A549 (cell line): ENCODE results near the gene ITGA11. TPM values are rescaled to one million over a fixed set of nuclear protein-coding genes. Genes with fewer than 3 reads are reported as not detected.

ENCODE experiments used
- ATAC-seq, 2 experiments: fragments of 200-7000 bp in 1 of 2; fragments of >200 bp in 1 of 2; cut with Nextera tagmentation in 1 of 2; cut with Tn5 transposase in 1 of 2; 3 replicates each; pipeline versions ENCODE4 v1.8.0 to v1.9.1; 2018 to 2020; ENCODE audit warnings: mild to moderate bottlenecking in 1 of 2, moderate library complexity in 1 of 2
- CTCF ChIA-PET: fragments of 300-600 bp; sonication (Branson Sonifier 250); formaldehyde crosslinking; extraction: SDS; loops from one replicate; lab custom pipeline; 2021; ENCODE audit warnings: antibody characterized with exemption, inconsistent platforms; lab: Yijun Ruan, JAX
- POLR2A ChIA-PET: fragments of 350-600 bp; formaldehyde crosslinking; extraction: SDS; loops from one replicate; lab custom pipeline; 2021; ENCODE audit warnings: antibody characterized with exemption, inconsistent platforms; lab: Yijun Ruan, JAX
- DNase-seq, 2 experiments: peaks; one replicate each; pipeline versions ENCODE4 v3.0.0 to v3.0.0-alpha.2; 2011 to 2016; ENCODE audit warnings: low read depth in 1 of 2, low spot score in 1 of 2
- FAIRE-seq: peaks from 2 replicates; lab custom pipeline; 2011; peaks lifted over from hg19 to GRCh38; lab: Jason Lieb, UNC
- H3K27ac ChIP-seq, 2 experiments: fragments of >200 bp; sonication (Bioruptor Twin); formaldehyde crosslinking; 3 replicates each; pipeline ENCODE4 v1.5.1; 2016 to 2017
- H3K4me1 ChIP-seq: fragments of >200 bp; sonication (Bioruptor Twin); formaldehyde crosslinking; 3 replicates; pipeline ENCODE4 v1.6.1; 2016
- H3K4me2 ChIP-seq: fragments of >200 bp; sonication (Bioruptor Twin); formaldehyde crosslinking; 3 replicates; pipeline ENCODE4 v1.6.1; 2016
- H3K4me3 ChIP-seq: fragments of >200 bp; sonication (Bioruptor Twin); formaldehyde crosslinking; 3 replicates; pipeline ENCODE4 v1.5.1; 2016
- H3K9me3 ChIP-seq: fragments of >200 bp; sonication (Bioruptor Twin); formaldehyde crosslinking; 3 replicates; pipeline ENCODE4 v1.6.1; 2016
- BCL3 ChIP-seq: fragments of >200 bp; sonication (Bioruptor Twin); formaldehyde crosslinking; IDR thresholded peaks from 3 replicates; pipeline ENCODE4 v1.6.1; 2016
- BHLHE40 ChIP-seq: IDR thresholded peaks from 2 replicates; pipeline ENCODE4 v1.6.1; 2012; ENCODE audit warnings: low read depth, low read length, inconsistent platforms
- CHD2 ChIP-seq: fragments of 150-350 bp; IDR thresholded peaks from 2 replicates; pipeline ENCODE4 v1.6.1; 2014; ENCODE audit warnings: low read length; ENCODE audit not compliant: partially characterized antibody
- EP300 ChIP-seq, 2 experiments: fragments of >200 bp; sonication (Bioruptor Twin); formaldehyde crosslinking; IDR thresholded peaks; 2 replicates in 1 of 2; 3 replicates in 1 of 2; pipeline ENCODE4 v1.6.1; 2016 to 2017
- FOXS1 ChIP-seq: fragments of 250-450 bp; sonication (Bioruptor Pico); IDR thresholded peaks from 2 replicates; pipeline ENCODE4 v1.5.0; 2020; ENCODE audit warnings: mild to moderate bottlenecking, moderate library complexity
- HOXA7 ChIP-seq: fragments of 250-450 bp; sonication (Bioruptor Pico); IDR thresholded peaks from 2 replicates; pipeline ENCODE4 v1.5.0; 2020; ENCODE audit warnings: mild to moderate bottlenecking, moderate library complexity
- HOXB13 ChIP-seq: fragments of 250-450 bp; sonication (Bioruptor Pico); IDR thresholded peaks from 2 replicates; pipeline ENCODE4 v1.5.0; 2020; ENCODE audit warnings: low read depth, mild to moderate bottlenecking, moderate library complexity
- HOXB5 ChIP-seq: fragments of 250-450 bp; sonication (Bioruptor Pico); IDR thresholded peaks from 2 replicates; pipeline ENCODE4 v1.5.0; 2020; ENCODE audit warnings: mild to moderate bottlenecking, moderate library complexity
- KDM1A ChIP-seq: fragments of 200-600 bp; sonication (generic); IDR thresholded peaks from 2 replicates; pipeline ENCODE4 v1.6.1; 2016; ENCODE audit warnings: low read depth, mild to moderate bottlenecking
- MAZ ChIP-seq: fragments of 150-350 bp; IDR thresholded peaks from 2 replicates; pipeline ENCODE4 v1.6.1; 2014; ENCODE audit warnings: antibody characterized with exemption, low read depth, low read length, borderline replicate concordance
- MYC ChIP-seq: IDR thresholded peaks from 2 replicates; pipeline ENCODE4 v1.6.1; 2012; ENCODE audit warnings: mild to moderate bottlenecking, inconsistent platforms, low read length, improper control_type of control experiment, borderline replicate concordance
- NFE2L2 ChIP-seq: fragments of 150-350 bp; conservative IDR thresholded peaks from 2 replicates; pipeline ENCODE4 v1.6.1; 2014; ENCODE audit warnings: low read length
- NR3C1 ChIP-seq: fragments of >200 bp; sonication (Bioruptor Twin); formaldehyde crosslinking; IDR thresholded peaks from 3 replicates; pipeline ENCODE4 v1.6.1; 2017
- POLR2AphosphoS2 ChIP-seq: conservative IDR thresholded peaks from 2 replicates; pipeline ENCODE4 v1.6.1; 2012; ENCODE audit warnings: low read length, improper control_type of control experiment, inconsistent platforms
- RAD21 ChIP-seq, 2 experiments: fragments of >200 bp in 1 of 2; sonication (Bioruptor Twin) in 1 of 2; formaldehyde crosslinking in 1 of 2; IDR thresholded peaks in 1 of 2; conservative IDR thresholded peaks in 1 of 2; 2 replicates in 1 of 2; 3 replicates in 1 of 2; pipeline ENCODE4 v1.6.1; 2012 to 2018; ENCODE audit warnings: inconsistent platforms in 1 of 2
- RCOR1 ChIP-seq: fragments of 150-350 bp; IDR thresholded peaks from 2 replicates; pipeline ENCODE4 v1.6.1; 2014; ENCODE audit warnings: antibody characterized with exemption, low read length, low read depth
- RNF2 ChIP-seq: fragments of 200-600 bp; sonication (generic); IDR thresholded peaks from 2 replicates; pipeline ENCODE4 v1.6.1; 2016; ENCODE audit warnings: low read depth, mild to moderate bottlenecking, antibody characterized with exemption, moderate library complexity, borderline replicate concordance
- TFCP2L1 ChIP-seq: fragments of 250-450 bp; sonication (Bioruptor Pico); IDR thresholded peaks from 2 replicates; pipeline ENCODE4 v1.5.0; 2021; ENCODE audit warnings: mild to moderate bottlenecking
- USF2 ChIP-seq: fragments of 450-650 bp; IDR thresholded peaks from 2 replicates; pipeline ENCODE4 v1.6.1; 2014; ENCODE audit warnings: antibody characterized with exemption
- ZFP36 ChIP-seq: fragments of 450-650 bp; IDR thresholded peaks from 2 replicates; pipeline ENCODE4 v1.6.1; 2014; ENCODE audit warnings: borderline replicate concordance; ENCODE audit not compliant: partially characterized antibody
- ZNF302 ChIP-seq: fragments of 250-450 bp; sonication (Bioruptor Pico); IDR thresholded peaks from 2 replicates; pipeline ENCODE4 v1.9.0; 2021; ENCODE audit warnings: inconsistent platforms, mild to moderate bottlenecking, moderate library complexity
- WGBS: methylation state at CpG from one replicate; pipeline ENCODE4 v1.1.6; 2017; ENCODE audit errors: missing lambda C conversion rate; 5-methylcytosine and 5-hydroxymethylcytosine counted together
- polyA plus RNA-seq, 4 experiments: library from polyadenylated mRNA; depleted of rRNA in 3 of 4; stranded (reverse); fragments of >200 nt; fragmentation: RNase III in 1 of 4; extraction: RNeasy Plus Mini Kit Qiagen cat#74134 plus additional on column Dnase treatment in 1 of 4; gene quantifications; 2 replicates in 3 of 4; 3 replicates in 1 of 4; pipeline ENCODE4 v1.2.3, GENCODE V29; 2011 to 2017
- TF ChIP-seq, protein P1 (sequence below): fragments of 150-350 bp; IDR thresholded peaks from 2 replicates; pipeline ENCODE4 v1.6.1; 2014; ENCODE audit warnings: low read depth, mild to moderate bottlenecking, low read length
- TF ChIP-seq, protein P2 (sequence below): fragments of 200-600 bp; sonication (generic); IDR thresholded peaks from 2 replicates; pipeline ENCODE4 v1.6.1; 2016; ENCODE audit warnings: antibody characterized with exemption, mild to moderate bottlenecking, moderate library complexity

The ITGA11 gene
- polyA plus RNA-seq, 2 of the 4 experiments (the other 2 are of a cell fraction) = 8.3 to 17.2 TPM

GRCh38 chr15:68352401-68353062 is 79.4 kb downstream of the ITGA11 start (continued):
- no peak for TF ChIP-seq MYC
- no peak for TF ChIP-seq NR3C1
- no peak for TF ChIP-seq BHLHE40
- no peak for TF ChIP-seq TFCP2L1 (CRISPR knock-in tag)
- TF ChIP-seq, all 56 proteins: peak for 9

DNA sequence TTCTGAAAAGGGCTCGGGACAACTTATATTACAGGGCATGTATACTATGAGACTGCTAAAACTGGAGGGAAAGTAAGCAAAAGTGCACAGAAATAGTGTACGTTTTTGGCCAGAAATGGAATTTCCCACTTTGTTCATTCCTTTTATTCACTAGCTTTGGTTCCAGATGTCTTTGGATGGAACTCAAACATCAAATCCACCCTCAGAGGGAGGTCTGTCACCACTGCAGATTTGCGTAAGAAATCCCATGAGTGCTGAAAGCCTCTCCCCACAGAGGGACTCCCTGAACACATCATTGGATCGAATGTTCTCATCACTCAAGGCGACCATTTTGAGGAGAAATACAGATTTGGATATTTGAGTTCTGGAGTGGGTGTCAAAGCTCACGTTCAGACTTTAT is 82.8 kb downstream of the ITGA11 start:
- Histone ChIP-seq H3K4me2 (no peak overlapping the region), H3K9me3 (no peaks in the 10 kb centered on the region), H3K4me3 (no peak overlapping the region), H3K4me1 (peaks cover 26% of the 10 kb centered on the region)
- ATAC-seq = no peak
- DNase-seq = no peak
- 80% methylated on average over 6 of the region's 6 CpGs for WGBS
- no peak for TF ChIP-seq MYC
- no peak for TF ChIP-seq MAZ
- no peak for TF ChIP-seq ZNF302 (CRISPR knock-in tag)
- TF ChIP-seq, protein P1, sequence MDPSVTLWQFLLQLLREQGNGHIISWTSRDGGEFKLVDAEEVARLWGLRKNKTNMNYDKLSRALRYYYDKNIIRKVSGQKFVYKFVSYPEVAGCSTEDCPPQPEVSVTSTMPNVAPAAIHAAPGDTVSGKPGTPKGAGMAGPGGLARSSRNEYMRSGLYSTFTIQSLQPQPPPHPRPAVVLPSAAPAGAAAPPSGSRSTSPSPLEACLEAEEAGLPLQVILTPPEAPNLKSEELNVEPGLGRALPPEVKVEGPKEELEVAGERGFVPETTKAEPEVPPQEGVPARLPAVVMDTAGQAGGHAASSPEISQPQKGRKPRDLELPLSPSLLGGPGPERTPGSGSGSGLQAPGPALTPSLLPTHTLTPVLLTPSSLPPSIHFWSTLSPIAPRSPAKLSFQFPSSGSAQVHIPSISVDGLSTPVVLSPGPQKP = no peak
- TF ChIP-seq KDM1A = no peak
- no peak for TF ChIP-seq USF2
- TF ChIP-seq POLR2AphosphoS2 = no peak
- TF ChIP-seq HOXB5 = no peak
- no peak for TF ChIP-seq RNF2
- no peak for TF ChIP-seq HOXB13 (CRISPR knock-in tag)
- no peak for TF ChIP-seq RCOR1
- TF ChIP-seq HOXA7 (CRISPR knock-in tag) = no peak
- TF ChIP-seq BHLHE40 = no peak
- TF ChIP-seq, all 56 proteins: peak for 0
- no peak overlapping the region for H3K27ac ChIP-seq
- CTCF ChIA-PET = interaction anchor here (0.8 to 2.3 kb wide), 8 partner anchors 8 to 301 kb away, joined by 3 to 9 read pairs (median 3); no protein-coding TSS in a partner anchor
- no peak for FAIRE-seq
- POLR2A ChIA-PET = no interaction called here

GRCh38 chr15:68348606-68349005 is 83.4 kb downstream of the ITGA11 start:
- CTCF ChIA-PET = interaction anchor here (0.8 to 8.6 kb wide), 5 partner anchors 14 to 43 kb away, joined by 3 to 58 read pairs (median 8); no protein-coding TSS in a partner anchor
- Histone ChIP-seq H3K4me2 (no peak overlapping the region), H3K4me1 (peaks cover 21% of the 10 kb centered on the region)

More at GRCh38 chr15:68348606-68349005, 83.4 kb downstream of the ITGA11 start:
- POLR2A ChIA-PET = no interaction called here
- FAIRE-seq = no peak
- TF ChIP-seq USF2 = no peak
- no peak for TF ChIP-seq RAD21 (conservative IDR thresholded peaks at IDR 0.05 in 1 of 2, IDR thresholded peaks at IDR 0.05 in 1 of 2)
- TF ChIP-seq, protein P2, sequence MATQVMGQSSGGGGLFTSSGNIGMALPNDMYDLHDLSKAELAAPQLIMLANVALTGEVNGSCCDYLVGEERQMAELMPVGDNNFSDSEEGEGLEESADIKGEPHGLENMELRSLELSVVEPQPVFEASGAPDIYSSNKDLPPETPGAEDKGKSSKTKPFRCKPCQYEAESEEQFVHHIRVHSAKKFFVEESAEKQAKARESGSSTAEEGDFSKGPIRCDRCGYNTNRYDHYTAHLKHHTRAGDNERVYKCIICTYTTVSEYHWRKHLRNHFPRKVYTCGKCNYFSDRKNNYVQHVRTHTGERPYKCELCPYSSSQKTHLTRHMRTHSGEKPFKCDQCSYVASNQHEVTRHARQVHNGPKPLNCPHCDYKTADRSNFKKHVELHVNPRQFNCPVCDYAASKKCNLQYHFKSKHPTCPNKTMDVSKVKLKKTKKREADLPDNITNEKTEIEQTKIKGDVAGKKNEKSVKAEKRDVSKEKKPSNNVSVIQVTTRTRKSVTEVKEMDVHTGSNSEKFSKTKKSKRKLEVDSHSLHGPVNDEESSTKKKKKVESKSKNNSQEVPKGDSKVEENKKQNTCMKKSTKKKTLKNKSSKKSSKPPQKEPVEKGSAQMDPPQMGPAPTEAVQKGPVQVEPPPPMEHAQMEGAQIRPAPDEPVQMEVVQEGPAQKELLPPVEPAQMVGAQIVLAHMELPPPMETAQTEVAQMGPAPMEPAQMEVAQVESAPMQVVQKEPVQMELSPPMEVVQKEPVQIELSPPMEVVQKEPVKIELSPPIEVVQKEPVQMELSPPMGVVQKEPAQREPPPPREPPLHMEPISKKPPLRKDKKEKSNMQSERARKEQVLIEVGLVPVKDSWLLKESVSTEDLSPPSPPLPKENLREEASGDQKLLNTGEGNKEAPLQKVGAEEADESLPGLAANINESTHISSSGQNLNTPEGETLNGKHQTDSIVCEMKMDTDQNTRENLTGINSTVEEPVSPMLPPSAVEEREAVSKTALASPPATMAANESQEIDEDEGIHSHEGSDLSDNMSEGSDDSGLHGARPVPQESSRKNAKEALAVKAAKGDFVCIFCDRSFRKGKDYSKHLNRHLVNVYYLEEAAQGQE = no peak
- TF ChIP-seq BCL3 = no peak
- no peak for TF ChIP-seq FOXS1 (CRISPR knock-in tag)
- TF ChIP-seq CHD2 = no peak
- TF ChIP-seq EP300 (IDR thresholded peaks at IDR 0.05) = no peak
- no peak for TF ChIP-seq ZFP36
- no peak for TF ChIP-seq NFE2L2
- ATAC-seq = no peak
- H3K9me3 ChIP-seq = no peaks in the 10 kb centered on the region
- WGBS = 85% methylated on average over 9 of the region's 9 CpGs
- no peak overlapping the region for H3K4me3 ChIP-seq
- no peak overlapping the region for H3K27ac ChIP-seq
- DNase-seq = no peak
